ENCODE results near the gene CLSTN2.

CLSTN2 gene

DNA sequence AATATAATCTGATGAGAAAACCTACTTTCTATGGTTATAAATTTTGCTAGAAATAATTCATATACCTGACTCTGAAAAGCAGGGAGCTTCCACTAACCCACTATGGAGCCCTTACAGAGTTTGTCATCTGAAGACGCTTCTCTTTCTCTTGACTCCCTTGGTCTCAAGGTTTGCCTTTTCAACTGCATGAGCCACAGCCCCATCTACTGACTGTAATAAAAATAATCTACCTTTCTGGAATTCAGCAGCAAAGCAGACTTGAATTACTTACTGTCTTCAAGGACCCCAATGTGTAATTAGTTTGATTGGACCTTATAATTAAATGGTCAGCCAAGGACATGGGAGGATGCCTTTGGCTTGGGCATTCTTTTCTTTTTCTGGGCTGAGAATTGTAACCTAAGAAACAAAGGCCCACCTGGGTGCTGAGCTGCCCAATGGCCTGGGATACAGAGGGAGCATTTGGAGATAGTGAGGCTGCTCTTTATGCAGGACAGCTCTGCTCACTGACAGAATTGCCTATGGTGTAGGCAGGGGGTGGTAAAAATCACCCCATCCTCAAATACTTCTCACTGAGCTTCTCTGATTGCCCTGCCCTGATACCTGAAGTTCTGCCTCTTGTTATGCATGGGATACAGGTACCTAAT, 564.3 kb downstream of the CLSTN2 start:
- TF ChIP-seq, protein P1, sequence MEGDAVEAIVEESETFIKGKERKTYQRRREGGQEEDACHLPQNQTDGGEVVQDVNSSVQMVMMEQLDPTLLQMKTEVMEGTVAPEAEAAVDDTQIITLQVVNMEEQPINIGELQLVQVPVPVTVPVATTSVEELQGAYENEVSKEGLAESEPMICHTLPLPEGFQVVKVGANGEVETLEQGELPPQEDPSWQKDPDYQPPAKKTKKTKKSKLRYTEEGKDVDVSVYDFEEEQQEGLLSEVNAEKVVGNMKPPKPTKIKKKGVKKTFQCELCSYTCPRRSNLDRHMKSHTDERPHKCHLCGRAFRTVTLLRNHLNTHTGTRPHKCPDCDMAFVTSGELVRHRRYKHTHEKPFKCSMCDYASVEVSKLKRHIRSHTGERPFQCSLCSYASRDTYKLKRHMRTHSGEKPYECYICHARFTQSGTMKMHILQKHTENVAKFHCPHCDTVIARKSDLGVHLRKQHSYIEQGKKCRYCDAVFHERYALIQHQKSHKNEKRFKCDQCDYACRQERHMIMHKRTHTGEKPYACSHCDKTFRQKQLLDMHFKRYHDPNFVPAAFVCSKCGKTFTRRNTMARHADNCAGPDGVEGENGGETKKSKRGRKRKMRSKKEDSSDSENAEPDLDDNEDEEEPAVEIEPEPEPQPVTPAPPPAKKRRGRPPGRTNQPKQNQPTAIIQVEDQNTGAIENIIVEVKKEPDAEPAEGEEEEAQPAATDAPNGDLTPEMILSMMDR (IDR thresholded peaks at IDR 0.05) = no peak
- no peak overlapping the region for H3K27ac ChIP-seq
- DNase-seq (ENCODE audit: low spot score) = no peak
- H3K4me3 ChIP-seq = no peak overlapping the region

DNA sequence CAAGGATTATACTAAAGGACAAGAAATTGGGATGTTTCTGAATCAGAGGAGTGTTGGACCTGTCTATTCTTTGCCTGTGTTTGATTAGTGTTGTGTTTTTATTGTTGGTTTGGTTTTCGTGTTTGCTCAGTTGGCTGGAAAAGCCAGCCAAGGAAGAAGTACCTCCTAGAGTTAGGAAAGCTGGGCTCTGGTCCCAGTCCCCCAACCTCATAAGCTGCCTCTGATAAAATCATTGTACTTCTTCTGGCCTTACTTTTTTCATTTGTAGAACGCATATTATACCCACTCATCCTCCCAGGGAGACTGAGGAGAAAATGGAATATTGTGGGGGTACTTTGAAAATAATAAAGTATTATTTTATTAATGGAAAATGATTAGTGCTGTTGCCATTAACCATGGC, 565.5 kb downstream of the CLSTN2 start:
- no peak overlapping the region for H3K27ac ChIP-seq
- TF ChIP-seq, protein P1 (IDR thresholded peaks at IDR 0.05) = no peak
- DNase-seq (ENCODE audit: low spot score) = no peak
- no peak overlapping the region for H3K4me3 ChIP-seq

- TF ChIP-seq, protein P1 (IDR thresholded peaks at IDR 0.05) = no peak
- Histone ChIP-seq H3K4me3 (no peak overlapping the region), H3K27ac (no peak overlapping the region)
- DNase-seq (ENCODE audit: low spot score) = no peak
Observed at GRCh38 chr3:140501061-140501769, 566.2 kb downstream of the CLSTN2 start.

DNA sequence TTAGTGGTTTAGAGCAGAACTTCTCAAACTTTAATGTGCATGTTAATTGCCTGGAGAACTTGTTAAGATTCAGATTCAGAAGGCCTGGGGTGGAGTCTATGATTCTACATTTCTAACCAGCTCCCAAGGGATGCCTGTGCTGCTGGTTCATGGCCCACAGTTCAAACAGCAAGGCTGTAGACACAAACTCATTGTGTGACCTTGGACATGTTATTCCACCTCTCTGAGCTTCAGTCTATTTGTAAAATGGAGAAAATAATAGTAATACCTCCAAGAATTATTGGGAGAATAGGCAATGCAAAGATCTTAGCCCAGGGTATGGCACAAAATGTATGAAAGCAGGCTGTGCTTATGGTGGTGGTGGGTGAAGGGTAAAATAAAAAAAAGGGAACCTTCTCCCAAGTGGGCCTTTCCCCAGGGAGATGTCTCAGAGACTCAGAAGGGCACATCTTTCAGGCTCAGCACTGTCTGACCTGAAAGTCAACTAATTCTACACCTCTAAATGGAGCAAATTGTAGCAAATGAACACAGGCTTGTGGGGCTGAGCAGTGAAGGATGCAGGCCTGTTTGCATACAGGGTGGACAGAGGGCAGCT, 566.9 kb downstream of the CLSTN2 start:
- TF ChIP-seq, protein P1 (IDR thresholded peaks at IDR 0.05) = no peak
- no peak overlapping the region for H3K4me3 ChIP-seq
- no peak overlapping the region for H3K27ac ChIP-seq
- DNase-seq (ENCODE audit: low spot score) = no peak

DNA sequence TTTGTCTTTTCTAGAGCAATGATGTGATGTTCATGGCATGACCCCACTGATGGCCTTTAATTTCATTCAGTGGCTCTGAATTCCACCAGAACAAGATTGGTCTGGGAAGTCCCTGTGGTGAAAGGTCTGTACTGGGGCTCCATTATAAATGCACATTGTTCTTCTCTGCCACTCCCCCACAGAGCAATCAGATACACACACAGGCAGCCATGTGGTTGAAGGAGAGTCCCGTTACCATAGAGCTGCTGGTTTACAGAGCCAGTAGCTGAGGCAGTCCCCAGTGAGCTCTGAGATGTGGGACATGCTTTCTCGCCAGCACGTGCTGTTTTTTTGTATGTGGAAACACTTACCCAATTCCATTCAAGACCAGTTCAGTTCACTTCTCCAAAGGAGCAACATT, 570.2 kb downstream of the CLSTN2 start:
- H3K4me3 ChIP-seq = no peak overlapping the region
- no peak overlapping the region for H3K27ac ChIP-seq
- TF ChIP-seq, protein P1 (IDR thresholded peaks at IDR 0.05) = no peak
- no peak for DNase-seq (ENCODE audit: low spot score)

GRCh38 chr3:140505876-140506275, 570.9 kb downstream of the CLSTN2 start:
- TF ChIP-seq, protein P1 (IDR thresholded peaks at IDR 0.05) = no peak
- H3K4me3 ChIP-seq = no peak overlapping the region
- no peak overlapping the region for H3K27ac ChIP-seq
- DNase-seq (ENCODE audit: low spot score) = no peak

All from coronary artery (tissue), 2 donors.